Activated CD8-positive, alpha-beta T cell treated with anti-CD3 and anti-CD28 coated beads for 36 hours (primary cell): Measurements from ENCODE around the gene CCDC188. TPM values are rescaled to one million over a fixed set of nuclear protein-coding genes. Genes with fewer than 3 reads are reported as not detected.

Experiments used
- ATAC-seq: fragments of 200-7000 bp; cut with Tn5 transposase; one replicate; pipeline ENCODE4 v1.10.0; 2021; ENCODE audit warnings: mild to moderate bottlenecking, moderate library complexity
- CTCF ChIA-PET: fragments of 350-600 bp; sonication (Branson Sonifier 250); formaldehyde crosslinking; loops from one replicate; lab custom pipeline; 2021; ENCODE audit warnings: antibody characterized with exemption; lab: Charles Lee
- POLR2A ChIA-PET: fragments of 350-600 bp; sonication (Branson Sonifier 250); formaldehyde crosslinking; loops from one replicate; lab custom pipeline; 2021; ENCODE audit warnings: antibody characterized with exemption; lab: Charles Lee
- DNase-seq: peaks from one replicate; pipeline ENCODE4 v3.0.0-alpha.2; 2020
- H3K27ac Mint-ChIP-seq: one replicate; pipeline ENCODE4 v1.8.0; 2021; ENCODE audit warnings: mild to moderate bottlenecking, mixed read lengths
- H3K27me3 Mint-ChIP-seq: one replicate; pipeline ENCODE4 v1.8.0; 2021; ENCODE audit warnings: mixed read lengths
- H3K36me3 Mint-ChIP-seq: one replicate; pipeline ENCODE4 v1.8.0; 2021; ENCODE audit warnings: low read depth, mixed read lengths
- H3K4me1 Mint-ChIP-seq: one replicate; pipeline ENCODE4 v1.8.0; 2021; ENCODE audit warnings: low read depth, mixed read lengths
- H3K4me3 Mint-ChIP-seq: one replicate; pipeline ENCODE4 v1.8.0; 2021; ENCODE audit warnings: mild to moderate bottlenecking, moderate library complexity, mixed read lengths
- H3K9me3 Mint-ChIP-seq: one replicate; pipeline ENCODE4 v1.8.0; 2021; ENCODE audit warnings: mixed read lengths
- intact Hi-C: fragments of 100-400 bp; cut with micrococcal nuclease; formaldehyde crosslinking; loops from one replicate; pipeline ENCODE4 v1.10.0; 2022
- total RNA-seq, 2 experiments: library from RNA; stranded (reverse); gene quantifications; one replicate each; pipeline ENCODE4 v1.2.3, GENCODE V29; 2021
- TF ChIP-seq, protein P1 (sequence below): fragments of 200-600 bp; IDR thresholded peaks from one replicate; pipeline ENCODE4 v1.8.0; 2022; ENCODE audit warnings: antibody characterized with exemption, mild to moderate bottlenecking

CCDC188 gene
- total RNA-seq, 2 experiments from 2014 or later = not detected

DNA sequence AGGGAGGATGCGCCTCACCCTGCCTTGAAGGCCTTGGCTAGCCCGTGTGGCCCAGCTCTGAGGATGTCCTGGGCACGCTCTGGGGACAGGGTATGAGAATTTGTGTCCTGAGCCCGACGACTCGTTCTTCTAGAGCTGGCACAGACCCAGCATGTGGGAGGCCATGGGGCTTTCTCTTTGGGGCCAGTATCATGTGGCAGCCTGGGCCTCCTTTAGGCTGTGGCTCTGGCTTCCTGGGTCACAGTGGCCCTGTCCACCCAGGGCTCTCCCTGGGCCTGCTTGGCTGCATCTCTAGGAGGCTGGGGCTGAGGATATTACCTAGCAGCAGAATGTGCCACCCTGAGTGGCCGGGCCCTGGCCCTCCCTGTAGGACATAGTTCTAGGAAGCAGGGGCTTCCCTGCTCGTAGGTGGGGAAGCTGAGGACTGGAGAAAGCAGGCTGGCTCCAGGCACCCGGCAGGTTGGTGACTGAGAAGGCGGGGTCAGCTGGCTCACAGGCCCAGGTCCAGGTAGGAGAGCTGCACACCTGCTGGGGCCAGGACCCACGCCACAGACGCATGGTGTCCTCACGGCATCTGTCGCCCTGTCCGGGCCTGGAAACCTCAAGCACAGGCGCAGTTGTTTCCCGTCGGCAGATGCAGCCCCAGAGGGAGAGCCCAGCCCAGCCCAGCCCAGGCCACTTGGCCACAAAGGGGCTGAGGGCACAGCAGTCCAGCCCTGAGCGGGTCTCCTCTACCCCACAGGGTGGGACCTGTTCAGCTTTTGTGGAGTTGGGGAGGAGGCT, 6.8 kb downstream of the CCDC188 start:
- ChIA-PET CTCF (no interaction called here), POLR2A (interaction anchor here (0.6 kb wide), 1 partner anchor 149 kb away, joined by 3 read pairs; no protein-coding TSS in a partner anchor)
- no peak for DNase-seq
- Mint-ChIP-seq H3K9me3 (no peaks in the 10 kb centered on the region), H3K4me1 (peaks cover 5% of the 10 kb centered on the region), H3K36me3 (peaks cover 3% of the 10 kb centered on the region), H3K4me3 (no peak overlapping the region), H3K27ac (no peak overlapping the region), H3K27me3 (no peaks in the 10 kb centered on the region)
- intact Hi-C loops = no loop called here
- ATAC-seq = no peak
- TF ChIP-seq, protein P1, sequence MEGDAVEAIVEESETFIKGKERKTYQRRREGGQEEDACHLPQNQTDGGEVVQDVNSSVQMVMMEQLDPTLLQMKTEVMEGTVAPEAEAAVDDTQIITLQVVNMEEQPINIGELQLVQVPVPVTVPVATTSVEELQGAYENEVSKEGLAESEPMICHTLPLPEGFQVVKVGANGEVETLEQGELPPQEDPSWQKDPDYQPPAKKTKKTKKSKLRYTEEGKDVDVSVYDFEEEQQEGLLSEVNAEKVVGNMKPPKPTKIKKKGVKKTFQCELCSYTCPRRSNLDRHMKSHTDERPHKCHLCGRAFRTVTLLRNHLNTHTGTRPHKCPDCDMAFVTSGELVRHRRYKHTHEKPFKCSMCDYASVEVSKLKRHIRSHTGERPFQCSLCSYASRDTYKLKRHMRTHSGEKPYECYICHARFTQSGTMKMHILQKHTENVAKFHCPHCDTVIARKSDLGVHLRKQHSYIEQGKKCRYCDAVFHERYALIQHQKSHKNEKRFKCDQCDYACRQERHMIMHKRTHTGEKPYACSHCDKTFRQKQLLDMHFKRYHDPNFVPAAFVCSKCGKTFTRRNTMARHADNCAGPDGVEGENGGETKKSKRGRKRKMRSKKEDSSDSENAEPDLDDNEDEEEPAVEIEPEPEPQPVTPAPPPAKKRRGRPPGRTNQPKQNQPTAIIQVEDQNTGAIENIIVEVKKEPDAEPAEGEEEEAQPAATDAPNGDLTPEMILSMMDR = no peak

DNA sequence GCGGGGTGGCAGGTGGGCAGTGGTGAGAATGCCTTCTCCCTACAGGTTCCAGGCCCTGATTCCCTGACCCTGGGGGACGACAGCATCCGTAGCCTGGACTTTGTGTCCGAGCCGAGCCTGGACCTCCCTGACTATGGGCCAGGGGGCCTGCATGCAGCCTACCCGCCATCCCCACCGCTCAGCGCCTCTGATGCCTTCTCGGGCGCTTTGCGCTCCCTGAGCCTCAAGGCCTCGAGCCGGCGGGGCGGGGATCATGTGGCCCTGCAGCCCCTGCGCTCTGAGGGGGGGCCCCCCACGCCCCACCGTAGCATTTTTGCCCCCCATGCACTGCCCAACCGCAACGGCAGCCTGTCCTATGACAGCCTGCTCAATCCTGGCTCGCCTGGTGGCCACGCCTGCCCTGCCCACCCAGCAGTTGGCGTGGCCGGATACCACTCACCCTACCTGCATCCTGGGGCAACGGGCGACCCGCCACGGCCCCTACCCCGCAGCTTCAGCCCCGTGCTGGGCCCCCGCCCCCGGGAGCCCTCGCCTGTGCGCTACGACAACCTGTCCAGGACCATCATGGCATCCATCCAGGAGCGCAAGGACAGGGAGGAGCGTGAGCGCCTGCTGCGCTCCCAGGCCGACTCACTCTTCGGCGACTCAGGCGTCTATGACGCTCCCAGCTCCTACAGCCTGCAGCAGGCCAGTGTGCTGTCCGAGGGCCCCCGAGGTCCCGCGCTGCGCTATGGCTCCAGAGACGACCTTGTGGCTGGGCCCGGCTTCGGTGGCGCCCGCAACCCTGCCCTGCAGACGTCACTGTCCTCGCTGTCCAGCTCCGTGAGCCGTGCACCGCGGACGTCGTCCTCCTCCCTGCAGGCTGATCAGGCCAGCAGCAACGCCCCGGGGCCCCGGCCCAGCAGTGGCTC, 7.9 kb downstream of the CCDC188 start:
- H3K36me3 Mint-ChIP-seq = peaks cover 3% of the 10 kb centered on the region
- CTCF ChIA-PET = no interaction called here
- peaks cover 7% of the 10 kb centered on the region for H3K4me1 Mint-ChIP-seq
- POLR2A ChIA-PET = no interaction called here
- no peak overlapping the region for H3K4me3 Mint-ChIP-seq
- intact Hi-C loops = no loop called here
- H3K27ac Mint-ChIP-seq = no peak overlapping the region
- no peaks in the 10 kb centered on the region for H3K9me3 Mint-ChIP-seq
- ATAC-seq (no peak), DNase-seq (no peak)
- TF ChIP-seq, protein P1 = no peak
- no peaks in the 10 kb centered on the region for H3K27me3 Mint-ChIP-seq

DNA sequence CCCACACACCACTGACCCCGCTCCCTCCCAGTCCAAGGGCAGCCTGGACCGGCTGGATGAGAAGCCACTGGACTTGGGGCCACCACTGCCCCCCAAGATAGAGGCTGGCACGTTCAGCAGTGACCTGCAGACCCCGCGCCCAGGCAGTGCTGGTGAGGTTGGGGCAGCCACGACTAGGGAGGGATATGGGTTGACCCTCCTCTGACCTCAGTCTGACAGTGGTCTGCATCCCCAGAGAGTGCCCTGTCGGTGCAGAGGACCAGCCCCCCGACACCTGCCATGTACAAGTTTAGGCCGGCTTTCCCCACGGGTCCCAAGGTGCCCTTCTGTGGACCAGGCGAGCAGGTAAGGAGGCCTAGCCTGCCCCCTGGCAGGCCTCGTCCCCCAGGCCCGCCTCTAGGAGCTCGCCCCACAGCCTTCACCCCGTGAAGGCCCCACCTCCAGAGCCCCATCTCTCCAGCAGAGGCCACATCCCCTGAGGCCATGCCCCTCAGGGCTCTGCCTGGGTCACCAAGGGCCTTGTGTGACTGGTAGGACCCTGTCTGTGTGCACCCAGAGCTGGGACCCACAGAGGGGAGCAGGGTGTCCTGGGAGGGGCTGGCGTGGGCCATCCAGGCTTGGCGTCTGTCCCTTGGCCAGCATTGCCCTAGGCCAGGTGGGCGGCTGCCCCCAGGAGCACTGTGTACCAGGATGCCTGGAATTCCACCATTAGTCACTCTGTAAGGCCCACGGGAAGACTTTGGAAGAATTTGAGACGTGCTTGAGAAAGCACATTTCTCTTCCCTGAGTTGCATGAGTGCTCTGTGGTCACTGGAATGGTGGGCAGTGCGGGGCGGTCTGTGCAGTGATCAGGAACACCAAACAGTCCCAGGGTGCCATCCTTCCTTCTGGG, 9.4 kb downstream of the CCDC188 start:
- CTCF ChIA-PET = no interaction called here
- intact Hi-C loops = no loop called here
- TF ChIP-seq, protein P1 = no peak
- ATAC-seq (no peak), DNase-seq (no peak)
- no peak overlapping the region for H3K27ac Mint-ChIP-seq
- H3K27me3 Mint-ChIP-seq = no peaks in the 10 kb centered on the region
- H3K4me1 Mint-ChIP-seq = peaks cover 11% of the 10 kb centered on the region
- H3K36me3 Mint-ChIP-seq = peaks cover 3% of the 10 kb centered on the region
- no peaks in the 10 kb centered on the region for H3K9me3 Mint-ChIP-seq
- POLR2A ChIA-PET = no interaction called here
- no peak overlapping the region for H3K4me3 Mint-ChIP-seq

DNA sequence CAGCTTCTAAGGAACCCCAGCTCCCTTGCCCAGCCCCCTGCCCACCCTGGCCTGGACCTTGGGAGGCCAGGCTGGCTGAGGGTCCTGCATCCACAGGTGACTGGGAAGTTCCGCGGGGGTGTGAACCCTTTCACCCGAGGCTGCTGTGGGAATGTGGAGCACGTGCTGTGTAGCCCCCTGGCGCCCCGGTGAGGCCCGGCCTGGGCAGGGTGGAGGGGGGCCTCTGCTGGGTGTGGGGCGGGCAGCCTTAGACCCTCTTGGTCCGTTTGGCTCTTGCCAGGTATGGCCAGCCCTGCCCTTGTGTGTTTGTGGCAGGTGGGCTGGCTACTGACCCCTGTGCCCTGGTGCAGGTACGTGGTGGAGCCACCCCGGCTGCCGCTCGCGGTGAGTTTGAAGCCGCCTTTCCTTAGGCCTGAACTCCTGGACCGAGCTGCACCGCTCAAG, 10.3 kb downstream of the CCDC188 start:
- no peaks in the 10 kb centered on the region for H3K9me3 Mint-ChIP-seq
- H3K4me1 Mint-ChIP-seq = peaks cover 15% of the 10 kb centered on the region
- H3K36me3 Mint-ChIP-seq = peaks cover 3% of the 10 kb centered on the region
- TF ChIP-seq, protein P1 = no peak
- no peak for ATAC-seq
- H3K4me3 Mint-ChIP-seq = no peak overlapping the region
- DNase-seq = no peak
- intact Hi-C loops = no loop called here
- no peaks in the 10 kb centered on the region for H3K27me3 Mint-ChIP-seq
- POLR2A ChIA-PET = no interaction called here
- CTCF ChIA-PET = no interaction called here
- no peak overlapping the region for H3K27ac Mint-ChIP-seq
